B cell (primary cell): Measurements from ENCODE around the gene GUCA1C. TPM values are rescaled to one million over a fixed set of nuclear protein-coding genes. Genes with fewer than 3 reads are reported as not detected.

Source experiments
- ATAC-seq: fragments of 200-7000 bp; cut with Tn5 transposase; one replicate; pipeline ENCODE4 v1.10.0; 2021; ENCODE audit warnings: low read depth, mild to moderate bottlenecking, moderate number of reproducible peaks, moderate library complexity
- CTCF ChIA-PET: fragments of 350-600 bp; sonication (Branson Sonifier 250); formaldehyde crosslinking; loops from one replicate; lab custom pipeline; 2021; ENCODE audit warnings: antibody characterized with exemption, inconsistent platforms; lab: Charles Lee
- POLR2A ChIA-PET: fragments of 350-600 bp; sonication (Branson Sonifier 250); formaldehyde crosslinking; loops from one replicate; lab custom pipeline; 2021; ENCODE audit warnings: antibody characterized with exemption; lab: Charles Lee
- DNase-seq: peaks from one replicate; pipeline ENCODE4 v3.0.0; 2013
- H2AFZ ChIP-seq: 2 replicates; pipeline ENCODE4 v1.6.1; 2012; ENCODE audit warnings: mild to moderate bottlenecking, low read depth, low read length; ENCODE audit not compliant: insufficient read depth, poor library complexity, severe bottlenecking
- H3K27ac ChIP-seq, 2 donors: 1 replicate in 1 of 2; 2 replicates in 1 of 2; pipeline ENCODE4 v1.5.1; 2012 to 2013; ENCODE audit warnings: low read length in 2 of 2, mild to moderate bottlenecking in 2 of 2, moderate library complexity in 1 of 2
- H3K27me3 ChIP-seq, 4 experiments: fragments of 200-600 bp in 1 of 4; sonication (generic) in 1 of 4; replicated peaks in 1 of 4; 1 replicate in 2 of 4; 2 replicates in 2 of 4; pipeline versions ENCODE4 v1.6.1 to v1.7.0; 2013 to 2016; ENCODE audit warnings: low read length in 3 of 4, mild to moderate bottlenecking in 2 of 4, mixed read lengths in 1 of 4, moderate library complexity in 1 of 4; ENCODE audit not compliant: insufficient read depth in 4 of 4, control insufficient read depth in 3 of 4; ENCODE audit errors: control extremely low read depth in 1 of 4
- H3K36me3 ChIP-seq, 2 experiments: replicated peaks in 1 of 2; 1 replicate in 1 of 2; 2 replicates in 1 of 2; pipeline versions ENCODE4 v1.6.1 to v1.7.1; 2013; ENCODE audit warnings: low read length in 1 of 2; ENCODE audit not compliant: insufficient read depth in 2 of 2, control insufficient read depth in 1 of 2; ENCODE audit errors: control extremely low read depth in 1 of 2, extremely low read depth in 1 of 2
- H3K4me1 ChIP-seq, 2 donors: fragments of 200-600 bp in 1 of 2; sonication (generic) in 1 of 2; 1 replicate in 1 of 2; 2 replicates in 1 of 2; pipeline versions ENCODE4 v1.5.1 to v1.6.1; 2013 to 2017; ENCODE audit warnings: low read length in 2 of 2; ENCODE audit not compliant: control insufficient read depth in 2 of 2, insufficient read depth in 2 of 2
- H3K4me2 ChIP-seq: replicated peaks from 2 replicates; pipeline ENCODE3; 2012; ENCODE audit warnings: mild to moderate bottlenecking, low read depth, low read length; ENCODE audit not compliant: poor library complexity, severe bottlenecking
- H3K4me3 ChIP-seq, 5 experiments: fragments of 200-600 bp in 1 of 5; sonication (generic) in 1 of 5; 1 replicate in 3 of 5; 2 replicates in 2 of 5; pipeline versions ENCODE4 v1.5.1 to v1.7.0; 2011 to 2016; ENCODE audit warnings: low read length in 4 of 5, mild to moderate bottlenecking in 4 of 5, low read depth in 2 of 5, control low read depth in 1 of 5, moderate library complexity in 1 of 5; ENCODE audit not compliant: insufficient read depth in 1 of 5; ENCODE audit errors: control extremely low read depth in 1 of 5, extremely low read depth in 1 of 5
- H3K79me2 ChIP-seq: fragments of 200-600 bp; sonication (generic); one replicate; pipeline ENCODE4 v1.6.0; 2016; ENCODE audit warnings: low read length; ENCODE audit not compliant: control insufficient read depth, insufficient read depth
- H3K9ac ChIP-seq: fragments of 200-600 bp; sonication (generic); 2 replicates; pipeline ENCODE4 v1.6.1; 2017; ENCODE audit warnings: mild to moderate bottlenecking, low read length, moderate library complexity
- H3K9me3 ChIP-seq, 3 donors: one replicate each; pipeline versions ENCODE4 v1.6.1 to v1.7.1; 2013; ENCODE audit warnings: low read length in 2 of 3; ENCODE audit not compliant: control insufficient read depth in 2 of 3, insufficient read depth in 1 of 3; ENCODE audit errors: control extremely low read depth in 1 of 3
- H4K20me1 ChIP-seq: 2 replicates; pipeline ENCODE4 v1.6.0; 2012; ENCODE audit warnings: mild to moderate bottlenecking, low read length; ENCODE audit not compliant: insufficient read depth, control insufficient read depth, poor library complexity, severe bottlenecking
- H3K27ac Mint-ChIP-seq: one replicate; pipeline ENCODE4 v1.8.0; 2021; ENCODE audit warnings: mixed read lengths
- H3K27me3 Mint-ChIP-seq: one replicate; pipeline ENCODE4 v1.8.0; 2021; ENCODE audit warnings: mixed read lengths
- H3K4me1 Mint-ChIP-seq: one replicate; pipeline ENCODE4 v1.8.0; 2021; ENCODE audit warnings: mixed read lengths
- H3K4me3 Mint-ChIP-seq: one replicate; pipeline ENCODE4 v1.8.0; 2021; ENCODE audit warnings: mixed read lengths
- H3K9me3 Mint-ChIP-seq: one replicate; pipeline ENCODE4 v1.8.0; 2022; ENCODE audit warnings: mixed read lengths; ENCODE audit not compliant: insufficient read depth
- CTCF ChIP-seq: fragments of 200-600 bp; IDR thresholded peaks from one replicate; pipeline ENCODE4 v1.8.0; 2022; ENCODE audit warnings: antibody characterized with exemption, mild to moderate bottlenecking
- EZH2 ChIP-seq: IDR thresholded peaks from 2 replicates; pipeline ENCODE4 v1.6.1; 2012; ENCODE audit warnings: borderline replicate concordance, low read depth, mild to moderate bottlenecking, moderate library complexity, low read length; ENCODE audit not compliant: insufficient read depth, poor library complexity, severe bottlenecking
- WGBS: methylation state at CpG from one replicate; pipeline ENCODE4 v1.1.5; 2013; ENCODE audit warnings: missing lambda C conversion rate; ENCODE audit not compliant: insufficient coverage; 5-methylcytosine and 5-hydroxymethylcytosine counted together
- intact Hi-C: fragments of 100-400 bp; cut with micrococcal nuclease; formaldehyde crosslinking; loops from one replicate; pipeline ENCODE4 v1.10.0; 2022
- polyA plus RNA-seq: library from polyadenylated mRNA; depleted of rRNA; stranded (reverse); fragments of >200 nt; gene quantifications from 2 replicates; pipeline ENCODE4 v1.2.3, GENCODE V29; 2012
- total RNA-seq, 2 donors: library from RNA; stranded (reverse); fragments of 120-200 nt in 1 of 2; gene quantifications; 1 replicate in 1 of 2; 2 replicates in 1 of 2; pipeline versions ENCODE4 v1.2.3 to v1.2.4, GENCODE V29; 2013 to 2022

GUCA1C gene
- total and polyA plus RNA-seq, 2 donors (not counting 1 experiment from before 2014, with no cell fraction given): not detected

GRCh38 chr3:108909799-108910198 is 43.9 kb downstream of the GUCA1C start:
- H3K9me3 ChIP-seq: no peaks in the 10 kb centered on the region
- ChIA-PET CTCF (interaction anchor here (10.0 kb wide), 1 partner anchor 244 kb away, joined by 122 read pairs; no protein-coding TSS in a partner anchor), POLR2A (no interaction called here)
- no peak overlapping the region for H3K27ac ChIP-seq
- H4K20me1 ChIP-seq: no peaks in the 10 kb centered on the region
- peaks cover 0 to 2% (median 0%) of the 10 kb centered on the region in 4 experiments for H3K27me3 ChIP-seq
- TF ChIP-seq EZH2 (no peak), CTCF (no peak)
- no peak overlapping the region for H3K4me3 ChIP-seq
- no peak overlapping the region for H3K9ac ChIP-seq
- WGBS: 83% methylated on average over 4 of the region's 5 CpGs
- intact Hi-C loops: loop anchor here (10.0 kb wide), 1 partner anchor 355 kb away; no protein-coding TSS in a partner anchor
- Mint-ChIP-seq H3K4me1 (no peaks in the 10 kb centered on the region), H3K4me3 (no peak overlapping the region), H3K27ac (no peak overlapping the region), H3K27me3 (peaks cover 12% of the 10 kb centered on the region), H3K9me3 (no peaks in the 10 kb centered on the region)
- H3K79me2 ChIP-seq: no peaks in the 10 kb centered on the region
- no peak overlapping the region for H2AFZ ChIP-seq
- no peaks in the 10 kb centered on the region for H3K36me3 ChIP-seq
- ATAC-seq: no peak
- H3K4me2 ChIP-seq: no peak overlapping the region
- DNase-seq: no peak
- H3K4me1 ChIP-seq: no peaks in the 10 kb centered on the region

- H3K4me1 Mint-ChIP-seq: no peaks in the 10 kb centered on the region
- no peak overlapping the region for H3K4me3 ChIP-seq
- peaks cover 11% of the 10 kb centered on the region for H3K27me3 Mint-ChIP-seq
- intact Hi-C loops: no loop called here
- H3K9me3 Mint-ChIP-seq: no peaks in the 10 kb centered on the region
- DNase-seq (no peak), ATAC-seq (no peak)
- H3K27ac ChIP-seq: no peak overlapping the region
- no peak overlapping the region for H3K9ac ChIP-seq
- no peak overlapping the region for H2AFZ ChIP-seq
- TF ChIP-seq CTCF: no peak
- TF ChIP-seq EZH2: no peak
- H4K20me1 ChIP-seq: no peaks in the 10 kb centered on the region
- H3K4me2 ChIP-seq: no peak overlapping the region
- H3K79me2 ChIP-seq: no peaks in the 10 kb centered on the region
- no peak overlapping the region for H3K27ac Mint-ChIP-seq
- ChIA-PET POLR2A (no interaction called here), CTCF (interaction anchor here (1.5 to 2.2 kb wide), 2 partner anchors 9 to 245 kb away, joined by 4 to 14 read pairs; no protein-coding TSS in a partner anchor)
- no peaks in the 10 kb centered on the region for H3K4me1 ChIP-seq
- H3K9me3 ChIP-seq: no peaks in the 10 kb centered on the region
- no peaks in the 10 kb centered on the region for H3K36me3 ChIP-seq
- H3K4me3 Mint-ChIP-seq: no peak overlapping the region
- no CpG with 5 or more reads among the region's 1 CpG for WGBS
- peaks cover 0 to 2% (median 0%) of the 10 kb centered on the region in 4 experiments for H3K27me3 ChIP-seq
Measured at GRCh38 chr3:108907194-108907593, 46.5 kb downstream of the GUCA1C start.
